Measurements from ENCODE around the gene SAFB2.

GRCh38 chr19:5545051-5545450 lies 77.5 kb downstream of the SAFB2 start:
- TF ChIP-seq POLR2AphosphoS5 (IDR thresholded peaks at IDR 0.05; ENCODE audit: low read depth, low read length) (no peak), TAF1 (IDR thresholded peaks at IDR 0.05; ENCODE audit: borderline replicate concordance, low read depth, low read length) (no peak), POLR2A (IDR thresholded peaks at IDR 0.05; ENCODE audit: low read depth, low read length) (no peak)

Data from GM12892 (cell line).